ENCODE results near the gene GLIS1.

DNA sequence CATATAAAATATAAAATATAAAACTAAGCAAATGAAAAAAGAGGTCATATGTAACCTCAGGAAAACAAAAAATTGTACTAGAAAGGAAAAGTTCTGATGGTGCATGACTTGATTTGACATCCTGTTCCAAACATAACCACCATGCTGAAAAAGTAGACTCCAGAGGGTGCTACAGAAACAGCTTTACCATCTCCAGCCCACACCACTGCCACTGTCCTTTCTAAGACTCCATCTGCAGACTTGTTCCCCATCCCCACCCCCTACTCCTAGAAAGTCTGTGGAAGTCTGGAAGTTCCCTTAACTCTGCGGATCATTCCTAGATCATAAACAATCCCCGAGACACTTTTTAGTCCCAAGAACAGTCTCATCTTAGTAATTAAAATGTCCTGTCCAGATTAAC lies 20.5 kb downstream of the GLIS1 start:
- TF ChIP-seq GATA2 (IDR thresholded peaks at IDR 0.05; ENCODE audit: low read depth, low read length) = no peak
- TF ChIP-seq GATA3 (IDR thresholded peaks at IDR 0.05; ENCODE audit: low read depth, low read length) = no peak

Data from SH-SY5Y (cell line).